ACC112 (cell line): ENCODE results near the gene ALAD.
"Not testable (repeated sequence)": the region's sequence is repeated elsewhere in the genome, so short reads cannot be mapped to it uniquely, and the experiment has no call there.

ENCODE experiments used
- H2AFZ ChIP-seq: fragments of 200-600 bp; sonication (generic); one replicate; pipeline ENCODE4 v1.6.0; 2017; ENCODE audit warnings: antibody characterized with exemption, low read length; ENCODE audit not compliant: unreplicated experiment
- H3K27ac ChIP-seq: fragments of 200-600 bp; sonication (generic); 2 replicates; pipeline ENCODE4 v1.5.1; 2014; ENCODE audit warnings: low read depth, mild to moderate bottlenecking, antibody characterized with exemption, low read length, moderate library complexity
- H3K27me3 ChIP-seq: fragments of 200-600 bp; sonication (generic); 2 replicates; pipeline ENCODE4 v1.6.1; 2014; ENCODE audit warnings: mild to moderate bottlenecking, antibody characterized with exemption, low read length, moderate library complexity, mixed read lengths; ENCODE audit not compliant: insufficient read depth
- H3K36me3 ChIP-seq: fragments of 200-600 bp; sonication (generic); 2 replicates; pipeline ENCODE4 v1.6.1; 2016; ENCODE audit warnings: mild to moderate bottlenecking, antibody characterized with exemption, low read length, moderate library complexity, mixed read lengths; ENCODE audit not compliant: insufficient read depth
- H3K4me1 ChIP-seq: fragments of 200-600 bp; sonication (generic); one replicate; pipeline ENCODE4 v1.6.1; 2016; ENCODE audit warnings: low read length, mixed read lengths; ENCODE audit not compliant: insufficient read depth, unreplicated experiment, control insufficient read depth
- H3K4me3 ChIP-seq: fragments of 200-600 bp; sonication (generic); 2 replicates; pipeline ENCODE4 v1.5.1; 2014; ENCODE audit warnings: mild to moderate bottlenecking, low read depth, low read length
- H3K79me2 ChIP-seq: fragments of 200-600 bp; sonication (generic); one replicate; pipeline ENCODE4 v1.6.0; 2016; ENCODE audit warnings: low read length; ENCODE audit not compliant: control insufficient read depth, unreplicated experiment, insufficient read depth

The ALAD gene

DNA sequence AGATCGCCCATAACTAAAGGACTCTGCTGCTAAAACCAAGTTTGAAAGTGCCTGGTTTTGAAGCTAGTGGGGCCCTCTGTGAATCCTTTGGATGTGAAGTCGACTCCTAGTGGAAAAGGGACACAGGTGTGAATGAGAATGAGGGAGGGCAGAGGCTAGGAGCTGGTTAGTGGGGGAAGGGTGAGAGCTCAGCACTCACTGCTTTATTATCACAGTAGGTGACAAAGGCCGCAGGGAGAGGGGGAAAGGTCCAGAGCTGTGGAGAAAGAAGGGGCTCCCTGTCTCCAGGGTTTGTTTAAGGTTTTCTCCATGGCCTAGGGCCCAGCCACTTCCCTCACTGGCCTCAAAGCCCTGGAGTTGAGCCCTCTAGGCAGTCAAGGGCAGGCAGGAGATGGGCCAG lies 27.8 kb downstream of the ALAD start:
- Histone ChIP-seq H3K27ac (no peak overlapping the region), H3K4me3 (no peak overlapping the region), H3K4me1 (peaks cover 6% of the 10 kb centered on the region), H2AFZ (no peak overlapping the region), H3K79me2 (no peaks in the 10 kb centered on the region), H3K36me3 (peaks cover 10% of the 10 kb centered on the region; the same call in 1 of the 2 replicates), H3K27me3 (no peaks in the 10 kb centered on the region)

DNA sequence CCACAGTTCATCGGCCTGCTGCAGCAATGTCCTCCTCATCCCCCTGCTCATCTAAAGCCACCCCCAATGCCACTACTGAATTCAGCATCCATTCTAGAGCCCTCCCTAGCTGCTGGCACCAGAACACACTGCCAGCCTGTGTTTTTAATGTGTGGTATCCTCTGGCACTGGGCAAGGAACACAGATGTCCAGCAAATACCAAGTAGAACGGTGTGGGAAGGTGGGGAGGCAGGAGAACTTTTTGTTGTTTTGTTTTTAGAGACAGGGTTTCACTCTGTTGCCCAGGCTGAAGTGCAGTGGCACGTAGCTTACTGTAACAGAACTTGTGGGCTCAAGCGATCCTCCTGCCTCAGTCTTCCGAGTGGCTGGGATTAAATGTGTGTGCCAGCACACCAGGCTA lies 29.0 kb downstream of the ALAD start:
- H2AFZ ChIP-seq, result no peak overlapping the region
- H3K27ac ChIP-seq, result no peak overlapping the region
- peaks cover 10% of the 10 kb centered on the region; the same call in 1 of the 2 replicates for H3K36me3 ChIP-seq
- H3K4me3 ChIP-seq, result no peak overlapping the region
- peaks cover 6% of the 10 kb centered on the region for H3K4me1 ChIP-seq
- no peaks in the 10 kb centered on the region for H3K79me2 ChIP-seq
- H3K27me3 ChIP-seq, result no peaks in the 10 kb centered on the region

DNA sequence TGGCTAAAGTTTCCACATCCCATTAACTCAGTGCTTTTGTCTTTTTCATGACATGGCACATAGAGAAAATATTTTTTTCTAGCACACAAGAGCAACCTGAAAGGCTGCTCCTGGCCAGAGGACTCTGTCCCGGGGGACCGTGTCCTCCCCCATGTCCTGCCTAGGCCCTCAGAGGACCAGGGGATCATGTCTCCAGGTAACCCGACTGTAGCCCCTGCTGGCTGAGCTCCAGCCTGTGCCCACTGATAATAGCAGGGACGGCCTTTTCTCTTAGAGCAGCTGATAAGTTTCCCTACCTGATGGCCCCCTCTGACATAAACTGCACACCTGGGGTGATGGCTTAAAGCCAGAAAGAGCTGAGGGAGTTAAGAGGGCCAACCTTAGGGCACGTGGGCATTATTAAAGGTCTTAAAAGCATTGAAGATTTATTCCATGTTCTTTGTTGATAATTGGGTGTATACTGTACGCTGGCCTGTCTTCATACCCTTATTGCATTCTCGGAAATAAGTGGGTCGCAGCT lies 30.2 kb downstream of the ALAD start:
- Histone ChIP-seq H3K4me1 (peaks cover 6% of the 10 kb centered on the region), H3K27ac (no peak overlapping the region), H3K27me3 (no peaks in the 10 kb centered on the region), H2AFZ (no peak overlapping the region), H3K36me3 (peaks cover 10% of the 10 kb centered on the region; the same call in 1 of the 2 replicates), H3K4me3 (no peak overlapping the region), H3K79me2 (no peaks in the 10 kb centered on the region)

DNA sequence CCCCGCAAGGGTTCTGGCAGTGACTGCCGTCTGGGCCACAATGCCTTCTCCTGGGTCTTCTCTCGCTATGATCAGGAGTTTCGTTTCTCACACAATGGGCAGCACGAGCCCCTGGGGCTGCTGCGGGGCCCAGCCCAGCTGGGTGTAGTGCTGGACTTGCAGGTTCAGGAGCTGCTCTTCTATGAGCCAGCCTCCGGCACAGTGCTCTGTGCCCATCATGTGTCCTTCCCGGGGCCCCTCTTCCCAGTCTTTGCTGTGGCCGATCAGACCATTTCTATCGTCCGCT lies 31.3 kb downstream of the ALAD start:
- Histone ChIP-seq H3K4me3 (no peak overlapping the region), H3K27ac (no peak overlapping the region), H3K79me2 (no peaks in the 10 kb centered on the region), H2AFZ (no peak overlapping the region), H3K36me3 (peaks cover 10% of the 10 kb centered on the region; the same call in 1 of the 2 replicates), H3K27me3 (no peaks in the 10 kb centered on the region), H3K4me1 (no peaks in the 10 kb centered on the region)

DNA sequence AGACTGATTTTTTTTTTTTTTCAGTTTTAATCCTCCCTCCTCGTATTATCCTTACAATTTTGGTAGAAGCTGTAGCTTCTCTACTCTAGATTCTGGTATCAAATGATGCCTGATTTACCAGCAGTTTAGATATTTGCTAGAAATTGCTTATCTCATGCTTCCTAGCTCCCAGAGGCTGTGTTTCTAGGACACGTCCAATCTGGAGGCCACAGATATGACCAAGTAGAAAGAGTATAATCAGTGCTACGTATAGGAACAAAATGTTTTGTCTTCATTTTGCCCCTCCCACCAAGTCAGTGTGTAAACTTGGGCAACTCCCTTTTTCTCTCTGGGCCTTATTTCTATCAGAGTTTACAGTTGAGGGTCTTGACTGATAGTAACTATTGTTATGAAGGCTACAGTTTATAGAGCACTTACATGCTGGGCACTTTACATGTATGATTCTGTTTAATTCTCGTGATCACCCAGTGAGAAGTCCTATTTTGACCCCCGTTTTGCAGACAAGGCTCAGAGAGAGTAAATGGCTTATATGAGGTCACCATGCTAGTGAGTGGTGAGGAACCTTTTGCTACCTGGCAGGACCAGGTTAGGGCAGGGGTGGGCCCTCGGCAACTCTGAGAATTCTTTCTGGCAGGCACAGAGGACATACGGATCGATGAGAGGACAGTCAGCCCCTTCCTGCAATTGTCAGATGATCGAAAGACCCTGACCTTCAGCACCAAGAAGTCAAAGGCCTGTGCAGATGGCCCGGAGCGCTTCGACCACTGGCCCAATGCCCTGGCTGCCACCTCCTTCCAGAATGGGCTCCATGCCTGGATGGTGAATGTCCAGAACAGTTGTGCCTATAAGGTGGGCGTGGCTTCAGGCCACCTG lies 31.9 kb downstream of the ALAD start:
- Histone ChIP-seq H3K36me3 (peaks cover 6% of the 10 kb centered on the region; the same call in 1 of the 2 replicates), H3K4me3 (no peak overlapping the region), H3K27me3 (no peaks in the 10 kb centered on the region), H3K27ac (no peak overlapping the region), H3K4me1 (no peaks in the 10 kb centered on the region), H3K79me2 (no peaks in the 10 kb centered on the region), H2AFZ (no peak overlapping the region)

DNA sequence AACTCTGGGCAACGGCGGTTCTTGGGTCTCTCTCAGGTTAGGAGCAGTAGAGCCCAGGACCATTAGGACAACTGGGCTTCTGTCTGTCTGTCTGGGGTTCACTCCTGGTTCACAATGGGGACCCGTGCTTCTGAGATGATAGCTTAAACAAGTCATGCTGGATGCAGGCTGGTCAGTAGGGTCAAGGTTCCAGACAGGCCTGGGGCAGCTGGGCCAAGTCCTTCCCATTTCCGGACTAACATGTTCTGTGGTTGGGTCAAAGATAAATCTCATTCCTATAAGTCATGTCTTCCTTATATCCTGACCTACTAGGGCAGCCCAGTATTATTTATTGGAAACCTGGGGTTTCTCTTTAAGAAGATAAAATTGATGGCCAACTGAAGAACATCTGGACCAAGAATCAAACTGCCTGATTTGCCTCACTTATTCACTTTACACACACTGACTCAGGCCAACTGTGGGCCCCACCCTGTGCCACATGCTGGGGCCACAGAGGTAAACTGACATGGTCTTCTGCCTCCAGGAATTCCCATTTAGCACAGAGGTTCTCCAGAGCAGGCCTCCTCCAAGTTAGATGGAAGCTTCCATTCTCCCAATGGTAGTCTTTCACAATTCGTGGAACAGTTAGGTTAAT lies 32.6 kb downstream of the ALAD start:
- Histone ChIP-seq H3K27ac (no peak overlapping the region), H3K36me3 (no peaks in the 10 kb centered on the region), H3K4me3 (no peak overlapping the region), H2AFZ (no peak overlapping the region), H3K79me2 (no peaks in the 10 kb centered on the region), H3K4me1 (no peaks in the 10 kb centered on the region), H3K27me3 (no peaks in the 10 kb centered on the region)

DNA sequence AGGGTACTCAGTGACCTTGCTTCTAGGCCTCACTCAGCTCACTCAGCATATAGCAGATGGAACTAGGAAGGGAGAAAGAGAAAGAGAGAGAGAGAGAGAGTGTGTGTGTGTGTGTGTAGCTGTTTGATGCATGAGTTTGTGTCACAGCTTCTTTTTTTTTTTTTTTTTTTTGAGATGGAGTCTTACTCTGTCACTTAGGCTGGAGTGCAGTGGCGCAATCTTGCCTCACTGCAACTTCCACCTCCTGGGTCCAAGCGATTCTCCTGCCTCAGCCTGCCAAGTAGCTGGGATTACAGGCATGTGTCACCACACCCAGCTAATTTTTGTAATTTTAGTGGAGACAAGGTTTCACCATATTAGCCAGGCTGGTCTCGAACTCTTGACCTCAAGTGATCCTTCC lies 35.4 kb downstream of the ALAD start:
- not testable (repeated sequence) for H3K4me3 ChIP-seq, H3K36me3 ChIP-seq, H2AFZ ChIP-seq, H3K27me3 ChIP-seq, H3K79me2 ChIP-seq, H3K27ac ChIP-seq
- H3K4me1 ChIP-seq, result peaks cover 17% of the 10 kb centered on the region

DNA sequence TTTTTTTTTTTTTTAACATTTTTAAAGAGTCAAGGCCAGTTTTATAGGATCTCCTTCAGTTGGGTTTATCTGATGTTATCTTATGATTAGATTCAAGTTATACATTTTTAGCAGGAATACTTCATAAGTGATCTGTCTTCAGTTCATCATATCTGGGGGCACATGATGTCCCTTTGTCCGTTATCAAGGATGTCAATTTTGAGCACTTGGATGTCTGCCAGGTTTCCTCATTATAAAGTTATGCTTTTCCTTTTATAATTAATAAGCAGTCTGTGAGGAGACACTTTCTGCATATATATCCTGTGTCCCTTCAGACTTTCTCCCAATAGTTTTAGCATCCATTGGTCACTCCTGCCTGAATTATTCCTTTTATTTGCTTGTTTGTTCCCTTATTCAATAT lies 36.1 kb downstream of the ALAD start:
- Histone ChIP-seq H2AFZ (no peak overlapping the region), H3K36me3 (no peaks in the 10 kb centered on the region), H3K79me2 (no peaks in the 10 kb centered on the region), H3K4me3 (no peak overlapping the region), H3K4me1 (peaks cover 17% of the 10 kb centered on the region), H3K27ac (no peak overlapping the region), H3K27me3 (peaks cover 2% of the 10 kb centered on the region; the same call in 1 of the 2 replicates)

DNA sequence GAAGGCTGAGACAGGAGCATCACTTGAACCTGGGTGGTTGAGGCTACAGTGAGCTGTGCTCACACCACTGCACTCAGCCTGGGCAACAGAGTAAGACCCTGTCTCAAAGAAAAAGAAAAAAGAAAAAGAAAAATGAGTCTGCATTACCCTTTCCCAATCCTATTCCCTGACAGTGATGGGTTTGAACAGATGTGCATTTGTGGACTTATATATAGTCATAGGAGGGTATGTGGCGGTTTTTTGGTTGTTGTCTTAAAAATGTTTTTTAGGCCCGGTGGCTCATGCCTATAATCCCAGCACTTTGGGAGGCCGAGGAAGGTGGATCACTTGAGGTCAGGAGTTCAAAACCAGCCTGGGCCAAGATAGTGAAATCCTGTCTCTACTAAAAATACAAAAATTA lies 37.7 kb downstream of the ALAD start:
- Histone ChIP-seq H3K4me1 (peaks cover 17% of the 10 kb centered on the region), H3K4me3 (no peak overlapping the region), H3K79me2 (no peaks in the 10 kb centered on the region), H3K36me3 (no peaks in the 10 kb centered on the region), H2AFZ (no peak overlapping the region), H3K27ac (no peak overlapping the region), H3K27me3 (peaks cover 8% of the 10 kb centered on the region)

DNA sequence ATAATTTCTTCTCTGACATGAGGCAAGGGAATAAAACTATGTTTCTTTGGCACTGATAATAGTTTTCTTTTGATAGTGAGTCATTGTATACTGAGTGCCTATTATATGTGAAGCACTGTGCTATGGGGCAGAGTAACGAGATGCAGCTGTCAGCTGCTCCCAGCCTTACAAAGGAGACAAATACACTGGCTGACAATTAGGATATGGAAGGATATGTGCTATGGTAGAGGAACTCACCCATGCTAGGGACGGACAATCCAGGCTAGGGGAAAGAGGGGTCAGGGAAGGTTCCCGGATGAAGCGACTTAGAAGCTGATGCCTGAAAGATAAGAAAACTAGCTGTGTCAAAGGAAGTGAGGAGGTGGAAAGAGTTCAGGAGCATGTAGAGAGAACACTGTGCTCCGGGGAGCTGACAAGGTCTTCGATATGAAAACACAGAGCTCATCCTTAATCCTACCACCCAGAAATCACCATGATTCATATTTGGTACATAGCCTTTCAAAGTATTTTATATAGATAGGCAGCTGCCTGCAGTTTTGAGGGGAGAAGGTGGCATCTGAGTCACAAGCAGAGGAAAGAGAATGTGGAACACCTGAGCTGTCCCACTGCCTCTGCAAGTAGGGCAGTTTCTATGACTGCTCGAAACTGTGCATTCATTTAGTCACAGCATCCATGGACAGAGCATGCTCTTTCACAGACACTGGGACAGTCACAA lies 39.6 kb downstream of the ALAD start:
- no peaks in the 10 kb centered on the region for H3K36me3 ChIP-seq
- H2AFZ ChIP-seq, result no peak overlapping the region
- peaks cover 17% of the 10 kb centered on the region for H3K4me1 ChIP-seq
- H3K79me2 ChIP-seq, result no peaks in the 10 kb centered on the region
- H3K4me3 ChIP-seq, result peak overlapping the region; percentile 32; the same call in 1 of the 2 replicates
- H3K27me3 ChIP-seq, result peaks cover 18% of the 10 kb centered on the region
- H3K27ac ChIP-seq, result no peak overlapping the region
